ENCODE results near the gene PKD2.

PKD2 gene

GRCh38 chr4:88075336-88075735 lies 67.9 kb downstream of the PKD2 start:
- Histone ChIP-seq H3K9ac (ENCODE audit: low read length in 5 of 5) (no peak overlapping the region), H3K27me3 (ENCODE audit: control insufficient read depth in 5 of 5, insufficient read depth in 4 of 5, low read length in 5 of 5) (no peaks in the 10 kb centered on the region), H3K9me3 (ENCODE audit: control insufficient read depth in 5 of 5, low read length in 5 of 5) (peaks cover 0 to 6% (median 3%) of the 10 kb centered on the region in 5 donors), H3K4me3 (ENCODE audit: low read depth in 1 of 5, low read length in 5 of 5) (no peak overlapping the region), H3K27ac (ENCODE audit: low read depth, low read length) (no peak overlapping the region), H3K4me1 (ENCODE audit: control insufficient read depth in 5 of 5, insufficient read depth in 5 of 5, low read length in 5 of 5) (peaks cover 0 to 5% (median 0%) of the 10 kb centered on the region in 5 donors), H3K36me3 (ENCODE audit: control insufficient read depth in 5 of 5, insufficient read depth in 5 of 5, low read length in 5 of 5) (peaks cover 26 to 59% (median 48%) of the 10 kb centered on the region in 5 donors)

GRCh38 chr4:88077911-88078524 lies 70.6 kb downstream of the PKD2 start:
- Histone ChIP-seq H3K27ac (ENCODE audit: low read depth, low read length) (no peak overlapping the region), H3K4me1 (ENCODE audit: control insufficient read depth in 5 of 5, insufficient read depth in 5 of 5, low read length in 5 of 5) (peaks cover 0 to 5% (median 0%) of the 10 kb centered on the region in 5 donors), H3K9ac (ENCODE audit: low read length in 5 of 5) (no peak overlapping the region), H3K9me3 (ENCODE audit: control insufficient read depth in 5 of 5, low read length in 5 of 5) (no peaks in the 10 kb centered on the region), H3K4me3 (ENCODE audit: low read depth in 1 of 5, low read length in 5 of 5) (no peak overlapping the region), H3K27me3 (ENCODE audit: control insufficient read depth in 5 of 5, insufficient read depth in 4 of 5, low read length in 5 of 5) (no peaks in the 10 kb centered on the region), H3K36me3 (ENCODE audit: control insufficient read depth in 5 of 5, insufficient read depth in 5 of 5, low read length in 5 of 5) (peaks cover 20 to 36% (median 28%) of the 10 kb centered on the region in 5 donors)

- H3K9me3 ChIP-seq (ENCODE audit: control insufficient read depth in 5 of 5, low read length in 5 of 5): no peaks in the 10 kb centered on the region
- no peak overlapping the region for H3K27ac ChIP-seq (ENCODE audit: low read depth, low read length)
- no peak overlapping the region for H3K9ac ChIP-seq (ENCODE audit: low read length in 5 of 5)
- no peak overlapping the region for H3K4me3 ChIP-seq (ENCODE audit: low read depth in 1 of 5, low read length in 5 of 5)
- no peaks in the 10 kb centered on the region for H3K27me3 ChIP-seq (ENCODE audit: control insufficient read depth in 5 of 5, insufficient read depth in 4 of 5, low read length in 5 of 5)
- H3K36me3 ChIP-seq (ENCODE audit: control insufficient read depth in 5 of 5, insufficient read depth in 5 of 5, low read length in 5 of 5): peaks cover 20 to 33% (median 28%) of the 10 kb centered on the region in 5 donors
- H3K4me1 ChIP-seq (ENCODE audit: control insufficient read depth in 5 of 5, insufficient read depth in 5 of 5, low read length in 5 of 5): peaks cover 0 to 5% (median 0%) of the 10 kb centered on the region in 5 donors
These were observed 71.1 kb downstream of the PKD2 start for GRCh38 chr4:88078579-88078978.

GRCh38 chr4:88080626-88081025 lies 73.2 kb downstream of the PKD2 start:
- H3K9me3 ChIP-seq (ENCODE audit: control insufficient read depth in 5 of 5, low read length in 5 of 5): no peaks in the 10 kb centered on the region
- H3K27ac ChIP-seq (ENCODE audit: low read depth, low read length): no peak overlapping the region

GRCh38 chr4:88087004-88087403 lies 79.6 kb downstream of the PKD2 start:
- Histone ChIP-seq H3K27me3 (ENCODE audit: control insufficient read depth in 5 of 5, insufficient read depth in 4 of 5, low read length in 5 of 5) (no peaks in the 10 kb centered on the region), H3K4me3 (ENCODE audit: low read depth in 1 of 5, low read length in 5 of 5) (no peak overlapping the region), H3K27ac (ENCODE audit: low read depth, low read length) (no peak overlapping the region), H3K36me3 (ENCODE audit: control insufficient read depth in 5 of 5, insufficient read depth in 5 of 5, low read length in 5 of 5) (no peaks in the 10 kb centered on the region), H3K9ac (ENCODE audit: low read length in 5 of 5) (no peak overlapping the region), H3K4me1 (ENCODE audit: control insufficient read depth in 5 of 5, insufficient read depth in 5 of 5, low read length in 5 of 5) (peaks cover 0 to 3% (median 0%) of the 10 kb centered on the region in 5 donors), H3K9me3 (ENCODE audit: control insufficient read depth in 5 of 5, low read length in 5 of 5) (no peaks in the 10 kb centered on the region)

More at GRCh38 chr4:88080626-88081025, 73.2 kb downstream of the PKD2 start:
- Histone ChIP-seq H3K4me3 (ENCODE audit: low read depth in 1 of 5, low read length in 5 of 5) (no peak overlapping the region), H3K36me3 (ENCODE audit: control insufficient read depth in 5 of 5, insufficient read depth in 5 of 5, low read length in 5 of 5) (peaks cover 4 to 15% (median 14%) of the 10 kb centered on the region in 5 donors), H3K27me3 (ENCODE audit: control insufficient read depth in 5 of 5, insufficient read depth in 4 of 5, low read length in 5 of 5) (no peaks in the 10 kb centered on the region), H3K9ac (ENCODE audit: low read length in 5 of 5) (no peak overlapping the region), H3K4me1 (ENCODE audit: control insufficient read depth in 5 of 5, insufficient read depth in 5 of 5, low read length in 5 of 5) (peaks cover 0 to 5% (median 0%) of the 10 kb centered on the region in 5 donors)

GRCh38 chr4:88090898-88091297 lies 83.5 kb downstream of the PKD2 start:
- no peak overlapping the region for H3K4me3 ChIP-seq (ENCODE audit: low read depth in 1 of 5, low read length in 5 of 5)
- H3K27me3 ChIP-seq (ENCODE audit: control insufficient read depth in 5 of 5, insufficient read depth in 4 of 5, low read length in 5 of 5): no peaks in the 10 kb centered on the region
- H3K9me3 ChIP-seq (ENCODE audit: control insufficient read depth in 5 of 5, low read length in 5 of 5): no peaks in the 10 kb centered on the region
- peaks cover 0 to 3% (median 0%) of the 10 kb centered on the region in 5 donors for H3K4me1 ChIP-seq (ENCODE audit: control insufficient read depth in 5 of 5, insufficient read depth in 5 of 5, low read length in 5 of 5)
- no peak overlapping the region for H3K9ac ChIP-seq (ENCODE audit: low read length in 5 of 5)
- H3K36me3 ChIP-seq (ENCODE audit: control insufficient read depth in 5 of 5, insufficient read depth in 5 of 5, low read length in 5 of 5): no peaks in the 10 kb centered on the region
- no peak overlapping the region for H3K27ac ChIP-seq (ENCODE audit: low read depth, low read length)

- H3K36me3 ChIP-seq (ENCODE audit: control insufficient read depth in 5 of 5, insufficient read depth in 5 of 5, low read length in 5 of 5): no peaks in the 10 kb centered on the region
- no peaks in the 10 kb centered on the region for H3K27me3 ChIP-seq (ENCODE audit: control insufficient read depth in 5 of 5, insufficient read depth in 4 of 5, low read length in 5 of 5)
- peaks cover 0 to 3% (median 0%) of the 10 kb centered on the region in 5 donors for H3K4me1 ChIP-seq (ENCODE audit: control insufficient read depth in 5 of 5, insufficient read depth in 5 of 5, low read length in 5 of 5)
- H3K4me3 ChIP-seq (ENCODE audit: low read depth in 1 of 5, low read length in 5 of 5): no peak overlapping the region
- no peak overlapping the region for H3K9ac ChIP-seq (ENCODE audit: low read length in 5 of 5)
- no peak overlapping the region for H3K27ac ChIP-seq (ENCODE audit: low read depth, low read length)
- H3K9me3 ChIP-seq (ENCODE audit: control insufficient read depth in 5 of 5, low read length in 5 of 5): no peaks in the 10 kb centered on the region
These were observed 83.9 kb downstream of the PKD2 start for GRCh38 chr4:88091378-88091777.

GRCh38 chr4:88093874-88094273 lies 86.4 kb downstream of the PKD2 start:
- H3K27me3 ChIP-seq (ENCODE audit: control insufficient read depth in 5 of 5, insufficient read depth in 4 of 5, low read length in 5 of 5): no peaks in the 10 kb centered on the region
- no peak overlapping the region for H3K9ac ChIP-seq (ENCODE audit: low read length in 5 of 5)
- no peak overlapping the region for H3K4me3 ChIP-seq (ENCODE audit: low read depth in 1 of 5, low read length in 5 of 5)
- peaks cover 0 to 3% (median 0%) of the 10 kb centered on the region in 5 donors for H3K4me1 ChIP-seq (ENCODE audit: control insufficient read depth in 5 of 5, insufficient read depth in 5 of 5, low read length in 5 of 5)
- H3K27ac ChIP-seq (ENCODE audit: low read depth, low read length): no peak overlapping the region
- no peaks in the 10 kb centered on the region for H3K9me3 ChIP-seq (ENCODE audit: control insufficient read depth in 5 of 5, low read length in 5 of 5)
- H3K36me3 ChIP-seq (ENCODE audit: control insufficient read depth in 5 of 5, insufficient read depth in 5 of 5, low read length in 5 of 5): no peaks in the 10 kb centered on the region

GRCh38 chr4:88097301-88097700 lies 89.9 kb downstream of the PKD2 start:
- Histone ChIP-seq H3K9ac (ENCODE audit: low read length in 5 of 5) (no peak overlapping the region), H3K27ac (ENCODE audit: low read depth, low read length) (no peak overlapping the region), H3K4me3 (ENCODE audit: low read depth in 1 of 5, low read length in 5 of 5) (no peak overlapping the region), H3K36me3 (ENCODE audit: control insufficient read depth in 5 of 5, insufficient read depth in 5 of 5, low read length in 5 of 5) (no peaks in the 10 kb centered on the region), H3K9me3 (ENCODE audit: control insufficient read depth in 5 of 5, low read length in 5 of 5) (no peaks in the 10 kb centered on the region), H3K4me1 (ENCODE audit: control insufficient read depth in 5 of 5, insufficient read depth in 5 of 5, low read length in 5 of 5) (peaks cover 0 to 4% (median 0%) of the 10 kb centered on the region in 5 donors), H3K27me3 (ENCODE audit: control insufficient read depth in 5 of 5, insufficient read depth in 4 of 5, low read length in 5 of 5) (no peaks in the 10 kb centered on the region)

GRCh38 chr4:88097781-88098180 lies 90.3 kb downstream of the PKD2 start:
- Histone ChIP-seq H3K27ac (ENCODE audit: low read depth, low read length) (no peak overlapping the region), H3K9me3 (ENCODE audit: control insufficient read depth in 5 of 5, low read length in 5 of 5) (no peaks in the 10 kb centered on the region), H3K27me3 (ENCODE audit: control insufficient read depth in 5 of 5, insufficient read depth in 4 of 5, low read length in 5 of 5) (no peaks in the 10 kb centered on the region), H3K4me3 (ENCODE audit: low read depth in 1 of 5, low read length in 5 of 5) (no peak overlapping the region), H3K4me1 (ENCODE audit: control insufficient read depth in 5 of 5, insufficient read depth in 5 of 5, low read length in 5 of 5) (peaks cover 0 to 4% (median 0%) of the 10 kb centered on the region in 5 donors), H3K36me3 (ENCODE audit: control insufficient read depth in 5 of 5, insufficient read depth in 5 of 5, low read length in 5 of 5) (no peaks in the 10 kb centered on the region), H3K9ac (ENCODE audit: low read length in 5 of 5) (no peak overlapping the region)

Data from subcutaneous abdominal adipose tissue (tissue), 5 donors.